ENCODE results near the gene TMC1.

DNA sequence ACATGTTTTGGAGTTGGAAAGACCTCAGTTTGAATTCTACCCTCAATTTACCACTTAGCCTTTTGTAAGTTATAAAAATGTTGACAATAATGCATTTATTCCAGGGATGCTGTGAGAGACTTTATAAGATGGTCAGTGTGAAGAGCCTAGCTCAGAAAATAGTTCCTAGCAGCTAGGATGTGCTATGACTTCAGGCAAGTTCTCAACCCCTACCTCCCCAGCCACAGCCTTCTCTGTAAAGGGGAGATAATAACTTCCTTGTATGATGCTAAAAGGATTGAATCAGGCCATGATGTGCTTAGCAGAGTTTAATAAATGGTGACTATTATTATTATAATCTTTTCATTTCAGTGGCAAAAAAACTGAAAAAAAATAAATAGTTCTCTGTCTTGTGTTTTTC is 353.8 kb downstream of the TMC1 start:
- TF ChIP-seq, protein P1, sequence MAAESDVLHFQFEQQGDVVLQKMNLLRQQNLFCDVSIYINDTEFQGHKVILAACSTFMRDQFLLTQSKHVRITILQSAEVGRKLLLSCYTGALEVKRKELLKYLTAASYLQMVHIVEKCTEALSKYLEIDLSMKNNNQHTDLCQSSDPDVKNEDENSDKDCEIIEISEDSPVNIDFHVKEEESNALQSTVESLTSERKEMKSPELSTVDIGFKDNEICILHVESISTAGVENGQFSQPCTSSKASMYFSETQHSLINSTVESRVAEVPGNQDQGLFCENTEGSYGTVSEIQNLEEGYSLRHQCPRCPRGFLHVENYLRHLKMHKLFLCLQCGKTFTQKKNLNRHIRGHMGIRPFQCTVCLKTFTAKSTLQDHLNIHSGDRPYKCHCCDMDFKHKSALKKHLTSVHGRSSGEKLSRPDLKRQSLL (tag by site-specific recombination; IDR thresholded peaks at IDR 0.05) = no peak
- no peak for TF ChIP-seq CTCF (tag by site-specific recombination; IDR thresholded peaks at IDR 0.05)
- TF ChIP-seq ZNF433 (tag by site-specific recombination; IDR thresholded peaks at IDR 0.05; ENCODE audit: low read depth) = no peak
- no peak for TF ChIP-seq ZNF449 (tag by site-specific recombination; IDR thresholded peaks at IDR 0.05)
- TF ChIP-seq, protein P2, sequence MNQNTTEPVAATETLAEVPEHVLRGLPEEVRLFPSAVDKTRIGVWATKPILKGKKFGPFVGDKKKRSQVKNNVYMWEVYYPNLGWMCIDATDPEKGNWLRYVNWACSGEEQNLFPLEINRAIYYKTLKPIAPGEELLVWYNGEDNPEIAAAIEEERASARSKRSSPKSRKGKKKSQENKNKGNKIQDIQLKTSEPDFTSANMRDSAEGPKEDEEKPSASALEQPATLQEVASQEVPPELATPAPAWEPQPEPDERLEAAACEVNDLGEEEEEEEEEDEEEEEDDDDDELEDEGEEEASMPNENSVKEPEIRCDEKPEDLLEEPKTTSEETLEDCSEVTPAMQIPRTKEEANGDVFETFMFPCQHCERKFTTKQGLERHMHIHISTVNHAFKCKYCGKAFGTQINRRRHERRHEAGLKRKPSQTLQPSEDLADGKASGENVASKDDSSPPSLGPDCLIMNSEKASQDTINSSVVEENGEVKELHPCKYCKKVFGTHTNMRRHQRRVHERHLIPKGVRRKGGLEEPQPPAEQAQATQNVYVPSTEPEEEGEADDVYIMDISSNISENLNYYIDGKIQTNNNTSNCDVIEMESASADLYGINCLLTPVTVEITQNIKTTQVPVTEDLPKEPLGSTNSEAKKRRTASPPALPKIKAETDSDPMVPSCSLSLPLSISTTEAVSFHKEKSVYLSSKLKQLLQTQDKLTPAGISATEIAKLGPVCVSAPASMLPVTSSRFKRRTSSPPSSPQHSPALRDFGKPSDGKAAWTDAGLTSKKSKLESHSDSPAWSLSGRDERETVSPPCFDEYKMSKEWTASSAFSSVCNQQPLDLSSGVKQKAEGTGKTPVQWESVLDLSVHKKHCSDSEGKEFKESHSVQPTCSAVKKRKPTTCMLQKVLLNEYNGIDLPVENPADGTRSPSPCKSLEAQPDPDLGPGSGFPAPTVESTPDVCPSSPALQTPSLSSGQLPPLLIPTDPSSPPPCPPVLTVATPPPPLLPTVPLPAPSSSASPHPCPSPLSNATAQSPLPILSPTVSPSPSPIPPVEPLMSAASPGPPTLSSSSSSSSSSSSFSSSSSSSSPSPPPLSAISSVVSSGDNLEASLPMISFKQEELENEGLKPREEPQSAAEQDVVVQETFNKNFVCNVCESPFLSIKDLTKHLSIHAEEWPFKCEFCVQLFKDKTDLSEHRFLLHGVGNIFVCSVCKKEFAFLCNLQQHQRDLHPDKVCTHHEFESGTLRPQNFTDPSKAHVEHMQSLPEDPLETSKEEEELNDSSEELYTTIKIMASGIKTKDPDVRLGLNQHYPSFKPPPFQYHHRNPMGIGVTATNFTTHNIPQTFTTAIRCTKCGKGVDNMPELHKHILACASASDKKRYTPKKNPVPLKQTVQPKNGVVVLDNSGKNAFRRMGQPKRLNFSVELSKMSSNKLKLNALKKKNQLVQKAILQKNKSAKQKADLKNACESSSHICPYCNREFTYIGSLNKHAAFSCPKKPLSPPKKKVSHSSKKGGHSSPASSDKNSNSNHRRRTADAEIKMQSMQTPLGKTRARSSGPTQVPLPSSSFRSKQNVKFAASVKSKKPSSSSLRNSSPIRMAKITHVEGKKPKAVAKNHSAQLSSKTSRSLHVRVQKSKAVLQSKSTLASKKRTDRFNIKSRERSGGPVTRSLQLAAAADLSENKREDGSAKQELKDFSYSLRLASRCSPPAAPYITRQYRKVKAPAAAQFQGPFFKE (tag by site-specific recombination; IDR thresholded peaks at IDR 0.05; ENCODE audit: borderline replicate concordance) = no peak
- TF ChIP-seq ZFP3 (tag by site-specific recombination; IDR thresholded peaks at IDR 0.05; ENCODE audit: low read depth) = no peak
- TF ChIP-seq ZNF121 (tag by site-specific recombination; IDR thresholded peaks at IDR 0.05) = no peak
- no peak for TF ChIP-seq ZNF23 (tag by site-specific recombination; IDR thresholded peaks at IDR 0.05; ENCODE audit: borderline replicate concordance)
